NCI-H2081 (cell line): Measurements from ENCODE around the gene SLIT3.

ENCODE experiments used
- DNase-seq, 2 experiments: peaks; one replicate each; lab custom pipeline; 2025; lab: John Stamatoyannopoulos, UW

Gene SLIT3

DNA sequence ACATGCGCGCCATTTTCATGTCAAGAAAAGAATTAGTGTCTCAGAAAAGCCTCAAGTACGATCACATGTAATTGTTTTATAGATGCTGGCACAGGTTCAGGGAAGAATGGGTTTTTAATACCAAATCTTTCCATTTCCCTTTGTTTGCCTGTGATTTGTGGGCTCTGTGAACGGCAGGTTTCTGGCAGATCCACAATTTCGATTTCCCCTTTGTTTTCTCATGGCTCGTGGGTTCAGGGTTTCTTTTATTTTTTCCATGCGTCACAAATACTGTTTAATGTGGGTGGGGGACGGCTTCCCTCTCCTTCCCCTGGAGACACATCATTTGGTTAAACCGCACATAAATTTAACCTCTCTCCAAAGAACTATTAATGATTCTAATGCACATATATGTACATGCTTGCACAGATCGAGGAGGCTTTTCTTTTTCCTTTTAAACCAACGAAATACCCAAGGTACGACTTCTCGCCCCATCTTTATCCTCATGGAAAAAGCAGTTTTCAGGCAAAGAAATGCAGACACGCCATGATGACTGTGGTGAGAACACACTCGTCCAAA is 195.9 kb downstream of the SLIT3 start:
- no peak for DNase-seq

DNA sequence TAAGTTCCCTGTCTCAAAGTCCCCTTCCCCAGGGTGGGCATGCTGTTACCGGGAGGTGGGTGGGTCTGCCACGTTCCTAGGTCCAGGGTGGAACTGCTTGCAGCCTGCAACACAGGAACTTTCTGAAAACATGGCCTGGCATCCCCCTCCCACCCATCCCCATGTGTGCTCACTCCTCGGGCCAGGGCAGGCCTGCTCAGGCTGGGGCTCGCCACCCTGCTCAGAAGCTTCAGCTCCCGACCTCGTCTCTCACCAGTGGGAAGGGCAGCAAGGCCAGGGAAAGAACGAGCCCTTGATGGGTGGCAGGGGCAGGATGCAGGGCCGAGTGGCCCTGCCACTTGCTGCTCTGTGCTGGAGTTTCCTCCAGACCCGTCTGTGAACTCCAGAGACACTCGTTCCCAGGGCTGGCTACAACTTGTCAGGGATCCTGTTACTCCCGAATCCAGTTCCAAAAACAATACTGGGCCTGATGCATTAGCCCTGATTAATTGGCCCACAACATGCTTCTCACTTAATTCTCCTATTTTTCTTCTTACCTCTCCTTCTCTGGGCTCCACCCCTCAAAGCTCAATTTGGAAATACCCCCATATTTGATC is 197.3 kb downstream of the SLIT3 start:
- no peak for DNase-seq

DNA sequence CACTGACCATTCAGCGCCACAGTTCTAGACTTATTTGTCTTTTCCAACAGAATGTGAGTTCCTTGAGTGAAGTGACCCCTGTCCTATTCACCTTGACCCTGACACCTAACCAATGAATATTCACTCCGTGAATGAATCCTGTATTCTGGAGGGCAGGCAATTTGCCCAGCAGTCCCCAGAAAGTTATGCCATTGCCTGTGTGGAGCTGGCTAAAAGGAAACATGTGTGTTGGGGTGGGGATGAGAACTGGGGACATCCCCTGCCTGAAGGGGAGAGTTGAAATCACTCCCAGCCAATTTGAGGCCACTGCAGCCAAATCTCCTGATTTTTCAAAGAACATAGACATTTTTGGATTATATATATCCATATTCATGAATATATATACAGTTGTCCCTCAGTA is 199.0 kb downstream of the SLIT3 start:
- DNase-seq = no peak

DNA sequence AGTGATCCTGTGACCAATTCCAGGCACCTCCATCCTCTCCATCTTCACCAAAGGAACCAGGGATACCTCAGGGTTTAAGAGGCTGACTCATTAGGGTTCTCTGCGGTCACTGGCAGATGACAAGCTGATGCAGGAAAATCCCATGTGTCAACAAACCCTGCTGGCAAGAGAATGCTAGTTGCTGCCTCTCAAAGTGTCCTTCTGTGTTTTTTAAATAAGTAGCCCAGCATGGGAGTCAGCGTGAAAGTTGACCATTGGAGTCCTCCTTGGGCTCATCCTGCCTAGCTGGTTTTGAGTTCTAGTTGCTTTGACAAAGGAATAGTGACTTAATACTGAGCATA is 200.2 kb downstream of the SLIT3 start:
- DNase-seq = no peak

DNA sequence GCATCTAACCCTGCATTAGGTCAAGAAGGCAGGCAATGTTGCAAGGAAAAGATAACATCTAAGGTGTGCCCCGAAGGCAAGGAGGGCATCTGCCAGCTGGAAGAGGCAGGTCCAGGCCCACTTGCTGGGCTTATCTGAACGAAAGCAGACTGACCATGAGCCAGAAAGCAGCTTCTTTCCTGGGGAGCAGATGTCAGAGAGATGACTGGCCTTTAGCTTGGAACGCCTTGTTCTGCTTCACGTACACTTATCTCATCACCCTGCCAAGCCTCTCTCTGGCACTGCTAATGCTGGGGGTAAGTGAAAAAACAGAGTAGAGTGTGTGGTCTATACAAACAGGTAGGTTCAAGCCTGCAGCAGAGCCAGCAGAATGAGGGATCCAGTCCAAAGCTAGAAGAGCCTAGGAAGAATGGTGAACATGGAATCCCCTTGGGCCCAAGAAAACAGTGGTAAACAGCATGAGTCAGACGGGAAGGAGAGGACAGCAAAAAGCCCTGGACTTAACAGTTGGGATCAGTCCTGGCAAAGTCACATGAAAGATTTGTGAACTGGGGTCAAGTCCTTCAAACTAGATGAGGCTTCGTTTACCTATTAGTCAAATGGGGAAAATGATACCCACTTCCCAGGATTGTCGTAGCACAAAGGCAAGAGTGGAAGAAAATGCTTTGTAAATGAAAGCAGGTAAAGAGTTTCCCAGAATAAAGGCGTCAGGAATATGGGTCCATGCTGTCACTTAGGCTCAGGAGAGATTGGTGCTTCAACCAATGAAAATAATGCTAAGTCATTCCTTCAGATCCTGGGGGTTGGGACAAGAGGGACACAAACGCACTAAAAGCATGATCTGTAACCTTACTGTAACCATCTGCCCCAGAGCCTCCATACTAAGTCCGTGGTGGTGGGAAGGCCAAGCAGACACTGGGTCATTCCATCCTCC is 200.9 kb downstream of the SLIT3 start:
- no peak for DNase-seq

DNA sequence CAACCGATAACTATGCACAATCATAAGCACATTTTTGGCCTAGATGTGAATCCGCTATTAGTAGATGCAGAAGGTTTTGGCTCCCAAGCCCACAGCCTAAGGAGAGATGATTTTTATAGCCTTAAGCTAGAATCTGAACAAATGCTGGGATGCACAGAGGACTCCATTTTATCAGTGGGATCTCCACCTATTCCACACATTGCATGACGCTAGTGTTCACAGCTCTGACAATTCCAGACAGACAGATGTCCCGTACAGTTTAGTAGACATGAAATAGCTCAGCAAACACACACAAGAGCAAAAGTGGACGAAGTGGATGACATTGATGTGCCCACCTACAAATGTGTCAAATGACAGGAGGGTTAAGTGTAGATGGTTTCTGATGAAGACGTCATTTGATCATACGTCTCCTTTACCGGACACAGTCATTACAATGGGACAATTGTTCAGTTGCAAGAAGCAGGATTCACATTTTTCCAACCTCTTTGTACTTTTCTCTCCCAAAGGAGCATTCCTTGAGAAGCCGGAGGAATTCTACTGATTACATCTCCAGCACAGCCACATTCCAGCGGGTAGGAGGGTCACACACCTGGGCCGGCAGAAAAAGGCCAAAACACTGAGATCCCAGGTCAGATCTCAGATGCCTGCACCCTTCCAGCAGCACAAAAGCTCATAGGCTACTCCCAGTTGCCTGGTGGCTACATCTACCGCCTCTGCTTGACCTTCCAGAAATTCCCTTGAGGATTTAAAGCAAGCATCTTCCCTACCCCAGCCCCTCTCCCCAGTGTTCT is 202.4 kb downstream of the SLIT3 start:
- no peak for DNase-seq

DNA sequence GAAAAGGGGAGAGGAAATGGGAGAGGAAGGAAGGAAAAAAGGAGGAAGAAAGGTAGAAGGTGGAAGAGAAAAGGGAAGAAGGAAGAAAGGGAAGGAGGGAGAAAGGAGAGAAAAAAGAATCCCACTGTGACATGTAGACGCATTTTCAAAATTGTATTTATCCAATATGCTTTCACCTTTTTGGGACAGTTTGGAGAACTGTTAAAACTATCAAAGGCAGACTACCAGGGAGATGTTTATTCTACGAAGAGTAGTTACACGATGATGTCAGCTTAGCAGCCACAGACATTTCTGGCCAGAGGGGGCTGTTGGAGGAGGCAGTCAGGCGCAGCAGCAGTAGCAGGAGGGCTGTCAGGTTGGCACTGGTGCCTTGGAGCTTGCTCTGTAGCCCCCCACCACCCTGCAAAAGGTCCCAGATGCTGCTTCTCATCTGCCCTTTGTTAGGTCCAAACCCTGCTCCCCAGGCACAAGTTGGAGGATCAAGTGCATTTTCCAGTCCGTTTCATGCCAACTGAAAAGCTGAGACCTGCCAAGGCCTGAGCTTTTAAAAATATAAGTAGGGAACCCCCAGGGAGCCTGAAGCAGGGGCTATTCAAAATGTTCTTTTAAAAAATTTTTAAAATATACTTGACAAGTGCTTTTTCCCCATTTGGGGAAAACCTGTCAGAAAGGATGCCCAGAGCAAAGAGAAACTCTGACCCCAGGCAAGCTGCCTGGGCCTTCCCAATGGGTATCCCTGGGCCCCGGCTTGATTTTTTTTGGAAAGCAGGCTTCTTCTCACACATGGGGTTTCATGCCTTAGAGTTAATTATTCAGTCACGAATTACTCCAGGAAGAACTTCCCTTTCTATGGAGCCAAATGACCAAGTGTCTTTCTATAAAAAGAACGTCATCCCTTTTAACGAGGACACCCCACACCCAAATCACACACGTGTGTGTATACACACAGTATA is 203.3 kb downstream of the SLIT3 start:
- no peak for DNase-seq

DNA sequence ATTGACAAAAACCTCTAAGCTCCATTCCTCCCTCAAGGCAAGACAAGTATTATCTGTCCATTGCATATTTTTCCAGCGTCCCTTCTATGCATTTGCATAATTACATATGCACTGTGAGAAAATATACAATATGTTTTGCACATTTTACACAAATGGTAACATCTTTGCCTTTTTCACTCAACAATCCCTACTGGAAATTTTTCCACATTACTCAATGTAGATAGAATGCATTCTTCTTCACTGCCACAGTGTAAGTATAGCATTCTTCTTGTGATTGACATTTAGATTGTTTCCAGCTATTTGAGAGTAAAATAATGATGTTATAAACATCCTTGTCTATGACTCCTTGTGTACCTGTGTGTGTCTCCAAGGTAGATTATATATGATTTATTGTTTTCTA is 205.0 kb downstream of the SLIT3 start:
- no peak for DNase-seq

DNA sequence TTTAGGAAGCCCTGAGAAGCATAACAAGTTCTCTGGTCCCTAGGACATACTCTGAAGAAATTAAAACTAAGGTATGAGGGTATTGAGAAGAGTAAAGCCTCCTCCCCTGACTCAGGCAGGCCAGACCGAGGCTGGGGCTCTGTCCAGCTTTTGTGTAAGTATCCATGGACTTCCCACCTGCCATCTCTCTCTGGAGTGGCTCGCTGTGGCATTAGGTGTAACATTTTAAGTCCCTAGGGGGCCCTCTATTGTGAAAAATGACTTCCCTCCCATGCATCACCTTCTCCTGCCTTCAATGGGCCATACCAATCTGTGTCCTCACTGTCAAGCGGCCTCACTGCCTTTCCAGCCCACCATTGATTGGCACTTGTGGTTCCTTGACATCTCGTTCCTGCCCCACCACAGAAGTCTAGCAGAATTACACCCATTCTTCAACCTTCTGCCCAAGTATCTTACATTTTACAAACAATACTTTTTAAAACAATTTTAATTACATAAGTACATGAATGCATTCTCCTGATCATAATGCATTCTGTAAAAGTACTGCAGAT is 205.5 kb downstream of the SLIT3 start:
- no peak for DNase-seq

DNA sequence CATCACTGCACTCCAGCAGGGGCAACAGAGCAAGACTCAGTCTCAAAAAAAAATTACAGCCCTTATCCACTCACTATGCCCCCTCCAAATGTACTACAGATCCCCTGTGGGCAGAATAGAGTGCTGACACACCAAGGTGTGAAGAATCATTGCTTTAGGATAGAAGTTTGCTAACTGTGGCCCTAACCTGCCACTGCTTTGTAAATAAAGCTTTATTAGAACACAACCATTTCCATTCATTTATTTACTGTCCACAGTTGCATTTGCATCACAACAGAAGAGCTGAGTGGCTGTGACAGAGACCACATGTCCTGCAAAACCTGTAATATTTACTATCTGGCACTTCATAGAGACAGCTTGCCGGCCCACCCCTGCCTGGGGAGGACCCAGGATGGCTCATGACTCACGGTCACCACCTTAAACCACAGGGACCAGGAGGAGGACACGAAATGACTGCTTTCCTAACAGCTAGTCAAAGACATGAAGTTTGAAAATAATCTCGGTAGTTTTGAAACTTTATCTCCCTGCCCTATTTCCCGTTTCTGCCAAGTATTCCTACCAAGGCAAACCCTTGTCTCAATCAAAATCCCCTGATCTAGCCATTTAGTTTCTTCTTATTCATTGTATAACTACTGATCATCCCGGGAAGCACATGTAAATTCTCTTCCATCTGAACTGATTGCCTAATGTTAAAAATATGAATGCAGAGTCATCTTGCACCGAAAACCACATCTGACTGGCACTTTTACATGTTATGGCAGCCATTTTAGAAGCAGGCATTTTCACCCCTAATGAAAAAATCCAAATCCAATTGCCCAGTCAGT is 206.1 kb downstream of the SLIT3 start:
- DNase-seq = no peak

DNA sequence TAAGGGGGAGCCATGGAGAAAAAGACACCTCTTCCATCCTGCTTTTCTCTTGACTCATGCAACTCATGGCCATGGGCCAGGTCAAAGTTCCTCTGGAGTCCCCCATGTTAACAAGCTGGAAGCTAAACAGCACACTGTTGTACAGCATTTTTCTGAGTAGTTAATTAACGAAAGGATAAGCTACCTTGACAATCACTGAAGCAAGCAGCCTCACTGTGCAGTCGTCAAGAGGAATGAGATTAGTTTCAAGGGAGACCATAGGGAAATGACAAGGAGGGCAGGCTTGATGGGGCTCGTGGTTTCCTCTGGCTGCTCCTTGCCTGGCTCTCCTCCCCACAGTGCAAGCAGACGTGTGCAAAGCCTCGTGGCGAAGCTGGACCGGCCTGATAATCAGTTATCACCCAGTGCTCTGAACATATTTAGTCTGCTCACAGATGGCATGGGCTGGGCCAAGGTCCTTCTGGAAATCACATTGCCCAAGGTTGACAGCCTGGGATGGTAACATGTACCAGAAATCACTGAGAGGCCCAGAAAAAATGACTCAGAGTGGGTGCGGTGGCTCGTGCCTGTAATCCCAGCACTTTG is 209.5 kb downstream of the SLIT3 start:
- DNase-seq = no peak

DNA sequence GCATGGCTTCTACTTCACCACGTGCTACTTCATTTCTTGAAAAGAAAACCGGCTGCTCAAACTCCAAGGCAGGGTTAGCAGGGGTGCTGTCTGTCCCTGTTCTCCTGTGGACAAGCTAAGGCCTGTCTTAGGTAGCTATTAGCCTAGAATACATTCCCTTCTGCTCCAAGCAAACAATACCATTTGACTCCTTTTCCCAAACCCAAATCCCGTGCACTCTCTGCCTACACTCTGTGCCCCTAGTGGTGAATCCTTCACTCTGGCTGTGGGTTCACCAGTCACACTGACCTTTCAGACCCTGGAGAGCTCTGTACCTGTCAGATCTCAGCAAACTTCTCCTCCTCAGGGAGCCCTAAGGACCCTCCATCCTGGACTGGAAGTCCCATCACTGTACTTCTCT is 211.6 kb downstream of the SLIT3 start:
- DNase-seq = no peak

DNA sequence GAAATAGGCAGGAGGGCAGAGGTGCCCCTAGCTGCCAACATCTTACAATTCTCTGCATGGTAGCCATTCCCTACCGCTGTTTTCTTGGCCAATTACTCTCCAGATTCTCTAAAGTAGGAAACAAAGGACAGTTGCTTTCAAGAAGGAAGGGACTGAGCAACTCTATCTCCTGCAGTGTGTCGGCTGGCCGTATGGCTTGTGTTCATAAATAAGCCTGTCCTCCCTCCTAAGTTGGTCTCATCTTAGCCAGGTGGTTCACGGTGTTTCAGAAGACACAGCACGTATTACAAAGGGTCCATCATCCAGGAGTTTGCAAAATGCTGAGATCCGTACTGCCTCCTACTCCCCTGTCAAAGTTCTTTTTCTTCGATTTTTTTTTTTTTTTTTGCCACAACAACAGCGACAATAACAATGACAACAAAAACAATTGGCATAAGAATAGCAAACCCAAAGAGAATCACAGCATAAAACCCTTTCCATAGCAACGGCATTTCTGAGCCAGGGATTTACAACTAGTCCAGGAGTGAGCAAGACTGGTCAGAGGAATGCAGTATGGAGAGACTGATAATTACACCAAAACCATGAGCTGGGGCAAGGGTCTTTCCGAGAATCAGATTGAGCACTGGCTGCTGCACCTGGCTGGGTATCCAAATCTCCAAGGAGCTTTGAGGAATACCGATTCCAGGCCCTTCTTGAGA is 212.8 kb downstream of the SLIT3 start:
- no peak for DNase-seq

DNA sequence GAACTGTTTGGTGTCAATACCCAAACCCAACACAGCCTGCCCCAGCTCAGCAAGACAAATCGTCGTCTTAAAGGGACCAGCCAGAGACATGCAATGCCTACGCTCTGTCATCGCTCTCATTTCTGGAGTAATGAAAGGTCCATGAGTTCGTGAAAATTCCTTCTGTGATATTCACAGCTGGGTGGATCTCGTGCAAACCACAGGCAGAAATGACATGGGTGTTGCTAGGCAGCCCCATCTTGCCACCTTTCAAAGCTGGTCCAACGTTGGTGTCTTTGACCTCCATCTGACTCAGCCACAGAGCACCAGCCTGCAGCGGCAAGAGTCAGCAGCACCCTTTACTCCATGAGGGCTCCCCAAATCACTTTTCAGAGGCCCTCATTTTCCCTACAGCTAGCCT is 215.3 kb downstream of the SLIT3 start:
- no peak for DNase-seq

DNA sequence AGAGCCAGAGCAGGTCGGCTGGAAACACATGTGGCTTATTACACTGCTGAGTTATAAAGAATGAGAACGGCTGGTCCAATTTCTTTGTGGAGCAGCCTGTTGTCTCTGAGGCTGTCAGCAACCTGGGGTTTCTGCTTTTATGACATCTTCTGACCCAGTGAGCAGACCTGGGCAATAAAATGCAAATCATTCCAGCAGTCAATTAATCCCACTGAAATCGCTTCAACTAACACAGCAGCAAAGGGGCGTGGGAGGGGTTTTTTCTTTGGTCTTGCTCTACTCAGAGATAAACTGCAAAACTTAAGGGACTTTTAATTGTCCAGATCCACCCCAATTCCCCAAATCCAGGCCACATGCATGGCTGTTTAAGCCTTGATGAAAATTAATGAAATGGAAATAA is 215.7 kb downstream of the SLIT3 start:
- DNase-seq = no peak

DNA sequence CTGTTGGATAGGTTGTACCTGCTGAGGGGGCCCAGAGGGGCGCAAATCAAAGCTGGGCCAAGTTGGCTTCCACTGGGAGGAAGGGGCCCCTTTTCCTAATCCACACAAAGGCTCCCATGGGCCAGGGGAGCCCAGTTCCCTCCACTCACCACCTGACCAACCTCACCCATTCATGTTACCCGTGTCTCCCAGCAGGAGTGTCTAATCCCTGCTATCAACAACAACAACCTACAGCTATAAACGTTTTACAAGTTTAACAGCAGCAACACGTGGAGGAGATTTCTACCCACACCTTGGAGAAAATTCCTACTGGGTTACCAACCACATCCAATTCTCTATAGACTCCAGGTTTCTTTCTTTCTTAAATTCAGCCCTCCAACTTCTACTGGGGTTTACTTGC is 216.2 kb downstream of the SLIT3 start:
- DNase-seq = no peak

DNA sequence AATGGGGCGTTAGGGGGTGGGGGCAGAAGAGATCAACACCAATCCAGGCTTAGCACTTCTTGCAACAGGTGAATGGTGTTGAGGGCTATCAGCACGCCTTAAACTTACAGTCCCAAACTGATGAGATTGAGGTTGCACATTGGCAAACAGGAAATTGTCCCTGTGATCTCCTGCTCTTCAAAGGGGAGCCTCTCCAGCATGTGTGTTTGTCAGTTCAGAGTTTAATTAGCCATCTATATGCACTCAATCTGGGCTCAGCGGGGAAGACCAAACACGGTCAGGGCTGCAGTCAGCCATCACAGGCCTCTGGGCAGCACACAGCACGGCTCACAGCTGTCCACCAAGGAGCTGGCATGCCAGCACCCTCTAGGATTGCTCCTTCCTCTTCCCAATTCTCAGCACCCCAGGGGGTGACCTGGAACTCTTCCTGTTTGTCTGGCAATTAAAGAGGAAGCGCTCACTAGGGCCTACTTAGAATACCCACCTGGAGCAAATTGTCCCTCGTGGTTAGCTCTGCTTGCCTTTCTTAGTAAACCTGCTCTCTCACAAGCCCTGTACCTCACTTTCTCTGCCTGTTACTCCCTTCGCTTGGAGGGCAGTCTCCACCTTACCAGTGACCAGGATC is 217.4 kb downstream of the SLIT3 start:
- no peak for DNase-seq

DNA sequence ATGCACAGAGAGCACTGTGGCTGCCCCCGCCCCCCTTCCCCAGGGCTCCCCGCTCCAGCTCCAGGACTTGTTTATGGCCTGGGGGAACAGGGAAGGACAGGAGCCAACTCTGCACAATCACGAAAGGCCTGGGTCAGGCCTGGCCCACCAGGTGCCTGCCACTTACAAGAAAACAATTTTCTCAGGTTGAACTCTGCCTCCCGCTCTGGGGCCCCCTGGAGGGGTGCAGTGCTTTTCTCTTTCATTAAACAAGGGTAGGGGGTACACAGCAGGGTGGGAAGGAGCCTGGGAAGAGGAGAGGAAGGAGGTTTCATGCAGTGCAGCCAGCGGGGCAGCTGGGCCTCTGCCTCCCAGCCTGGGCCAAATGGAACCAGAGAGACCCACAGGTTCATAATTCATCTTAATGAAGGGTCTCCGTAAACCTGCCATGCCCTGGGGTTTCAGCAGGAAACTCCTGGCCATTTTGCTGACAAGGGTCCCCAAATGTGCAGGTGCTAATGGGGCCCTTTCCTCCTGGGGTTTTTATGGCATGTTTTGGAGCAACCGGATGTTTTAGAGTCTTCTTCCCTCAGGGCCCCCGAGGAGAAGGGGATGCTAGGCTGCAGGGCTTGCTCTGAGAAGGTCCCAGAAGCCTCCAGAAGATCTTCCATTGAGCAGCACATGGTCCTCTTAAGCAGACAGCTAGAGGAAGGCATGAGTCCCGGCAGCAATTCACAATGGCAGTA is 219.8 kb downstream of the SLIT3 start:
- DNase-seq = no peak
